Stimulated activated CD4-positive, alpha-beta T cell treated with anti-CD3 and anti-CD28 coated beads, TNF-alpha, amount 100 ng/mL, for 24 hours (primary cell): ENCODE results near the gene SAFB.

ENCODE experiments used
- DNase-seq, 3 experiments: peaks; one replicate each; pipeline ENCODE4 v3.0.0-alpha.2; 2020; ENCODE audit warnings: low read depth in 3 of 3

SAFB gene

DNA sequence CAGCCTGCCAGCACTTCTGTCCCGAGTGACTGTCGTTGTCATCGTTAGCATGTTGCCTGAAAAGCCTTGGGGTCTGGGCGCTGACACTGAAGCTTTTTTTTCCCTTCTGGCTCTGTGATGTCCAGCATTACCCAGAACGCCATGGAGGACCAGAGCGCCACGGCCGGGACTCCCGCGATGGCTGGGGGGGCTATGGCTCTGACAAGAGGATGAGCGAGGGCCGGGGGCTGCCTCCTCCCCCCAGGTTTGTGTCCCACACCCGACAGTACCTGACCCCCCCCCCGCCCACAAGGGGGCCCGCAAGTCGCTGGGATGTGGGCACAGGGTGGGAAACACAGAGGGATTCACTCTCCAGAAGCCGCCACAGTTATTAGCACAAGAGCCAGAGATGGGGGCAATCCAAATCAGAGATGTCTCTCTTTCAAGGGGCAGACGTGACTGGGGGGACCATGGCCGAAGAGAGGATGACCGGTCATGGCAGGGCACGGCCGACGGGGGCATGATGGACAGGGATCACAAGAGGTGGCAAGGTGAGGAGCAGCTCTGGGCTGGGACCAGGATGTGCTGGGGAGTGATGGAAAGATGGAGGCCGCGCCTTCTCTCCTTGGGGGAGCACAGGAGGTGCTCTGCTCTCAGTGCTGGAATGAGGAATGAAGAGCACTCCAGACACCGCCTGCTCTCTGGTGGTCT is 44.2 kb downstream of the SAFB start:
- DNase-seq = no peak

GRCh38 chr19:5667751-5668271 is 44.9 kb downstream of the SAFB start:
- no peak for DNase-seq

DNA sequence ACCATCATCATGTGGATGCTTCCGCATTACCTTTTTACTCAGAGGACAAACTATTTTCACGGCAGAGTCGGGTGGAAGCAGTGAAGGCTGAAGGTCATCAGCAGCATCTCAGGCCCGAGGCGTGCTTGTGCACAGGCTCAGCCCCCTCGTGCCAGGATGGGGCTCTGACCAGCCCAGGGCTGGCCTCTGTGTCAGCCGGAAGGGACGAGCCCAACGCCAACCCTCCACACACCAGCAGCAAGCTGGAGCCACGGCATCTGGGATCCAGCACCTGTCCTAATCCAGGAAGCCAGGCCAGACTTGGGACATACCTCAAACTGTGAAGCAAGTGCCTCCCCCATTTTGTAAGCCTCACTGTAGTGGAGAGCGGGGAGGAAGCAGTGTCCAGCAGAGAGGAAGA is 46.3 kb downstream of the SAFB start:
- DNase-seq = no peak

DNA sequence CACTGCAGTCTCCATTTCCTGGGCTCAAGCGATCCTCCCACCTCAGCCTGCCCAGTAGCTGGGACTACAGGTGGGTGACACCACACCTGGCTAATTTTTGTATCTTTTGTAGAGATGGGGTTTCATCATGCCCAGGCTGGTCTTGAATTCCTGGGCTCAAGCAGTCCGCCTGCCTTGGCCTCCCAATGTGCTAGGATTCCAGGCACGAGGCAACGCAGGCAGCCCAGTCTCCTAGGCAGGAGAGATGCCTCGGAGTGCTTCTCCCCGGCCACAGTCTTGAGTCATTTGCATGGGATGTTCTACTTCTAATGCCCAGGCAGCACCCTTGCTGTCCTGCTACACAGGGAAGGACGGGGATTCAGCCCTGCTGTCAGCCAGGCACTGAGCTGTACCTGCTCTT is 48.7 kb downstream of the SAFB start:
- no peak for DNase-seq

GRCh38 chr19:5672708-5673459 is 50.0 kb downstream of the SAFB start:
- no peak for DNase-seq

DNA sequence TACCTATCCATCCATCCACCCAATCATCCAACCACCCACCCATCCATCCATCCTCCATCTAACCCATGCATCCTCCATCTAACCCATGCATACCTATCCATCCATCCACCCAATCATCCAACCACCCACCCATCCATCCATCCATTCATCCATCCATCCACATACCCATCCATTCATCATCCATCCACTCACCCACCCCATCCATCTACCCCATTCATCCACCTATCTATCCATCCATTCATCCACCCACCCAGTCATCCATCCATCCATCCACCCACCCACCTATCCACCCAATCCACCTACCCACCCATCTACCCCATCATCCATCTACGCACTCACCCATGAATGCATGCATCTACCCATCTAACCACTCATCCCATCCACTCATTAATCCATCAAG is 50.9 kb downstream of the SAFB start:
- DNase-seq = no peak

GRCh38 chr19:5674714-5675113 is 51.8 kb downstream of the SAFB start:
- DNase-seq = no peak

DNA sequence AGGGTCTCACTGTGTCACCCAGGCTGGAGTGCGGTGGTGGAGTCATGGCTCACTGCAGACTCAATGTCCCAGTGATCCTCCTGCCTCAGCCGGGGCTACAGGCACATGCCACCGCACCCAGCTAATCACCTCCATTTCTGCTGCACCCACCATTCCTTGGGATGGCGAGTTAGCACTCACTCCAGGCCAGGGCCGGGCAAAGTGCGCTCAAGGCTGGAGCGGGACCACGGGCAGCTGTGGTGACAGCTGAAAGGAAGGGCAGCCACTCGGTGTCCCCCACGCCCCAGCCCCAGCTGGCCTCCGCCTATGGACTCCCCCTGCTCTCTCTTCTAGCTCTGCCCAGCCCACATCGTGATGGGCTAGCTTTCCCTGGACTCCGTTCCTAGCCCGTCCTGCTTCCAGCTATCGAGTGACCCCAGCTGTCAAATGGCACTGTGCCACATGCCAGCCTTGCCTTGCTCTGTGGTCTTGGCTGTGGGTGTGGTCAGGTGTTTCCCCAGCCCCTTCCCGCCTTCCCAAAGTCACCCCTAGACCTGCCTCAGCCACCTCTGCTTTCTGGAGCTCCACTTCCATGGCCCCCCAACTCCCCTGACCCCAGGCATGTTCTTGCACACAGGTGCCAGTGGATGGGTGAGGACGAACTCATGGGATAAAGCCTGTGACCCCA is 53.4 kb downstream of the SAFB start:
- DNase-seq = no peak

DNA sequence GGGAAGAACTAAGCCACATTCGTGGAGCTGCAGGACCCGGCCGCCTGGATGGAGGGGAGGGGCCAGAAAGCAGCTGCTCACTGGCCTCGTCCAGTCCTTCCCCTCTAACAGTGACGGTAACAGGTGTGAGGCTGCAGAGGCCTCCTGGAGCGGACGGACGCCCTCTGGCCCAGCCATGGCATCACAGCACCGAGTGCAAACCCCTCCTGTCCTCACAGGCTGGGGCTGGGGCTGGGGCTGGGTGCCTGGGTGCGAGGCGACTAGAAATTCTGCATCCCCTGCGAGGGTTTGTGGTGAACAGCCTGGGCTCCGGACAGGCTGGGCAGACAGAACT is 53.9 kb downstream of the SAFB start:
- DNase-seq = no peak

DNA sequence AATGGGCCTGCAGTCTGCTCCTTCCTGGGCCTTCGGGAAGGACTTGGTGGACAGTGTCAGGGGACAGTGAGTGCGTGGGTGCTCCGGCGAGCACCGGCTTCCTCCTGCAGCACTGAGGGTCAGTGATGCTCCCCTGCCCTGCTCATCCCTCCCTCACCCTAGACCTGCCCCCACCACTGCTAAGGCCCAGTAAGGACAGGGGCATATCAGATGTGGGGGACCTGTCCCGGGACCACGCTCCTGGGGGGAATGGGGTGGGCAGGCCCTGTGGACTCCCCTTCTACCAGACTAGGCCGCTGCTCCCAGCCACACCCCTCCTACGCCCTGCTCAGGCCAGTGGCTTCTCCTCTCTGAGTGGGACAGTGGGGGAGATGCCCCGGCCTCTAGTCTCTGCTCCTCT is 54.3 kb downstream of the SAFB start:
- no peak for DNase-seq

GRCh38 chr19:5677580-5677979 is 54.7 kb downstream of the SAFB start:
- no peak for DNase-seq

- DNase-seq = no peak
These were observed 55.3 kb downstream of the SAFB start for GRCh38 chr19:5678071-5678718.

DNA sequence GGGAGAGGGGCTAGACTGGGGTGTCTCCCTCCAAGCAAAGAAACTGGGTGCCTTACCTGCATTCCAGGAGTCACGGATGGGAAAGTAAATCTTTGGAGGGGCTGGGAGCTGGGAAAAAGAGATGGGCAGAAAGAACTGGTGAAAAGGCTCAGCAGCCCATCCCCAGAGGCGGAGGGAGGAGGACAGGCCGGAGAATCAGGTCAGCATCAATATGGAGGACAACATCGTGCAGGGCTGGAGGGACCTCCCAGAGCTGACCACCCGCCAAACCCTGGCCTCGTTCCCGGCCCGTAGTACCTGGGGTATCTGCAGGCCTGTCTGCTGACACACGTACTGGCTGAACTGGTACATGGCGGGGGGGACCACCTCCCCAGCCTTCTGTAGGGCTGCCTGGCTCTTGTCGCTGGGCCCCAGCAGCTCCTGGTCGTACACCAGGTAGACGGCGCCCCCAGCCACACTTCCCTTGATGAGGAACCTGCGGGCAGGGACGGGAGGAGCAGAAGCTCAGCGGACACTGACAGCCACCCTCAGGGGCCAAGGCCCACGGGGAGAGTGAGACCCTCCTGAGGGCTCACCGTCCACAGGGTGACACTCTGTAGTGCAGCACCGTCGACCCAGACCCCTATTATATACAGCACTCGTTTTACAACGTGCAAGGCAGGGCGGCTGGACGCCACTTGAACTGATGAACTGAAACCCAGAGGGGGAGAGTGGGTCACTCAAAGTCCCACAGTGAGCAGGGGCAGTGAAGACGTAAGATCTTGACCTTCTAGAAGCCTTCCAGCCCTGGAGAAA is 56.6 kb downstream of the SAFB start:
- DNase-seq = no peak

DNA sequence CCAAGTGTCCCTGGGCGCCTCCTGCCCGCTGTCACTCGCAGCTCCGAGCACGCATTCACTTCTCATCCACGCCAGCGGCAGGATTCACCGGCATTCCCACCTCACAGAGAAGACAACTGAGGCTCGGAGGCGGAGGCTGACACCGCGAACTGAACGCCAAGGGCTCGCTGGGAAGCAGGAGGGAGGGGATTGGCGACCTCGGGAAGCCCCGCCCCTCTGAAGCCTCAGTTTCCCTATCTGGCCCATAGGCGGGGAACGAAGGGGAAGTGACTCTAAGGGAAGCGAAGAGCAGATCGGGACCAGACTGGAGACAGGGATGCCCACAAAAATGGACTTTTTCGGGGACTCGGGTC is 57.2 kb downstream of the SAFB start:
- DNase-seq = no peak

DNA sequence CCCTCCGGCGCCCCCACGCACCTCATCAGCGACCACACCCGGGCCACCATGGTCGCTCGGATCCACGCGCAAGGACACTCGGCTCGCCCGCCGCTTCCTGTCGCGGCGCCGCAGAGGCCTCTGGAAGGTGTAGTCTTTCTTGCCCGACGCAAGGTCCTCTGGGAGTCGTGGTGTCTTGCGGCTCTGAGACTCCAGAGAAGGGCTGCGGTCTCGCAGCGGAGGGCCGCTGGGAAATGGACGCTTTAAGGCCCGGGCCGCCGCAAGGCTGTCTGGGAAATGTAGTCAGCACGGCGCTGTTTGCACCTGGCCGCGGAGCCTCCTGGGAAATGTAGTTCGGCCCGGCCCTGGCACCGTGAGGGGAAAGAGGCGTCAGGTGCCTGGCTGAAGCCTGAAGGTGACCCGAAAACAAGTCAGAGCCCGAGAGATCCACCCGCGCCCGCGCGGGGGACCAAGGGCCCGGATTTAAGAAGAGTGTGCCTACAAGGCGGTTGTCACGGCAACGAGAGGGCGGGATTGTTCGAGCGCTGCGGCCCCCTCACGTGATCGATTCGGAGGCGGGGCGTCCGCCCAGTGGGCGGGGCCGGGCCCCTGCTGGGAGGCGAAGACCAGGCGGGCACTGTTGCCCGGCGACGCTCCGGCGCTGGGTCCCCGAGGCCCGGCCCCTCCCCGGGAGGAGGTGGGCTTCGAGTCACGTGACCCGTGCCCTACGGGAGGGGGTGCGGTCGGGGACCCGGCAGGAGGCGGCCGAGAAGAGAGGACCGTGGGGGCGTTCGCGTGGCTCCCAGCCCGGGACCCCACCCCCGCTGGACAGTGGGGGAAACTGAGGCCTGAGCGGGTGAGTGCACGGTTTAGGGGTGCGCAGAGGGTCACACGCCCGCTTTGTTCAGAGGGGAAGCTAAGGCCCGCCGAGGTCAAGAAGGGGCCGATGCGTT is 57.8 kb downstream of the SAFB start, which contains the start of the genes HSD11B1L and MICOS13:
HSD11B1L (plus strand) TSS at position 591 of the 932 bp plus-strand sequence. CDS start 3,806 bp downstream, outside the sequence.
MICOS13 (minus strand) TSS at position 80 of the 932 bp plus-strand sequence; CDS start at position 50, 30 bp downstream.
- DNase-seq = peak; percentile 91 to 97 (median 97)

- DNase-seq = no peak
These were observed 58.7 kb downstream of the SAFB start for GRCh38 chr19:5681391-5682106.

- no peak for DNase-seq
These were observed 59.2 kb downstream of the SAFB start for GRCh38 chr19:5682107-5682482.

- no peak for DNase-seq
These were observed 60.4 kb downstream of the SAFB start for GRCh38 chr19:5683177-5683886.
